NB4 (cell line): ENCODE data around the gene PRSS38.

Experiments
- CTCF ChIP-seq: IDR thresholded peaks from one replicate; pipeline ENCODE4 v1.5.1; 2012; ENCODE audit warnings: low read depth, low read length
- MYC ChIP-seq: IDR thresholded peaks from 2 replicates; pipeline ENCODE4 v1.6.1; 2011; ENCODE audit warnings: low read depth, low read length

GRCh38 chr1:227790034-227790400 lies 25.5 kb upstream of the PRSS38 start:
- no peak for TF ChIP-seq CTCF
- TF ChIP-seq MYC, result no peak
